Aorta (tissue), 4 donors: ENCODE measurements around the gene CYP4A11. TPM values are rescaled to one million over a fixed set of nuclear protein-coding genes. Genes with fewer than 3 reads are reported as not detected.

Experiments
- polyA plus RNA-seq, 2 donors: library from polyadenylated mRNA; stranded (reverse); fragments of 200-250 nt; gene quantifications; one replicate each; pipeline ENCODE4 v1.2.3, GENCODE V29; 2013
- total RNA-seq, 2 donors: library from RNA; stranded (reverse); fragmentation: NEBNext Ultra II Directional; extraction: Animal tissue kit (Norgen Biotek cat#: 25700); gene quantifications; one replicate each; pipeline ENCODE4 v1.2.1, GENCODE V29; 2021
- donor health status: healthy with polysubstance abuse.
- donor health status: Bipolar disorder and iron deficiency.
- donor health status: DM: no; HTN: no; CAD: no.
- donor health status: DM: yes; HTN: yes; CAD: no.

CYP4A11 gene
- total and polyA plus RNA-seq, 4 donors, result 0.10 to 0.16 (median 0.15) TPM; not detected in 1

Other genes starting within 250 kb of the CYP4A11 start
- 100 to 1,000 TPM; 101 to 108 TPM for gene EFCAB14, start 222.4 kb downstream of the CYP4A11 start, total RNA-seq
- 10 to 100 TPM; 39.9 to 46.5 TPM for gene EFCAB14, start 222.4 kb downstream of the CYP4A11 start, polyA plus RNA-seq
- gene CYP4B1, start 142.4 kb downstream of the CYP4A11 start, total RNA-seq, result 10 to 100 TPM in 1 of 2 donors, 1 to 10 TPM in 1; 3.4 to 13.6 TPM
- gene CYP4B1, start 142.4 kb downstream of the CYP4A11 start, polyA plus RNA-seq, result 1 to 10 TPM; 1.5 to 7.0 TPM
- gene CYP4X1, start 82.2 kb upstream of the CYP4A11 start, total RNA-seq, result 10 to 100 TPM; 16.3 to 29.0 TPM
- 10 to 100 TPM; 12.6 to 38.6 TPM for gene CYP4X1, start 82.2 kb upstream of the CYP4A11 start, polyA plus RNA-seq
- gene CYP4Z1, start 125.8 kb upstream of the CYP4A11 start, total RNA-seq, result 1 to 10 TPM; 1.0 to 2.2 TPM
- under 1 TPM in 1 of 2 donors, not detected in 1; 0.15 TPM for gene CYP4Z1, start 125.8 kb upstream of the CYP4A11 start, polyA plus RNA-seq
- under 1 TPM; 0.18 to 0.23 TPM for gene CYP4A22, start 196.0 kb upstream of the CYP4A11 start, total RNA-seq
- gene CYP4A22, start 196.0 kb upstream of the CYP4A11 start, polyA plus RNA-seq, result under 1 TPM in 1 of 2 donors, not detected in 1; 0.08 TPM
- gene PDZK1IP1, start 248.6 kb upstream of the CYP4A11 start, total RNA-seq, result 1 to 10 TPM in 1 of 2 donors, under 1 TPM in 1; 0.71 to 3.7 TPM
- 1 to 10 TPM; 1.3 to 2.1 TPM for gene PDZK1IP1, start 248.6 kb upstream of the CYP4A11 start, polyA plus RNA-seq